HepG2 (cell line): ENCODE data around the gene RBFOX1. TPM values are rescaled to one million over a fixed set of nuclear protein-coding genes. Genes with fewer than 3 reads are reported as not detected.
A peak's percentile ranks its signal among the peaks of the same experiment; 100 is the strongest.

Experiments used
- ATAC-seq: fragments of 200-7000 bp; cut with Tn5 transposase; 3 replicates; pipeline ENCODE4 v1.9.1; 2020; ENCODE audit warnings: mild to moderate bottlenecking, moderate library complexity
- BruUV-seq: library from RNA; stranded (reverse); fragments of 400-500 nt; replicated peaks from 2 replicates; lab custom pipeline; 2021; lab: Mats Ljungman, UMichigan
- CTCF ChIA-PET: fragments of 300-600 bp; formaldehyde crosslinking; extraction: SDS; loops from one replicate; lab custom pipeline; 2021; ENCODE audit warnings: low total read pairs, inconsistent platforms, low intra/inter-chr PET ratio; lab: Yijun Ruan, JAX
- POLR2A ChIA-PET: fragments of 350-600 bp; sonication (Branson Sonifier 250); formaldehyde crosslinking; loops from one replicate; lab custom pipeline; 2020; ENCODE audit warnings: antibody characterized with exemption, inconsistent platforms; lab: Yijun Ruan, JAX
- DNase-seq: peaks from one replicate; pipeline ENCODE4 v3.0.0-alpha.2; 2015; ENCODE audit warnings: low spot score
- FAIRE-seq: peaks from 3 replicates; lab custom pipeline; 2011; peaks lifted over from hg19 to GRCh38; lab: Jason Lieb, UNC
- H2AFZ ChIP-seq: one replicate; pipeline ENCODE4 v1.6.1; 2011; ENCODE audit warnings: low read length, inconsistent platforms
- H3K27ac ChIP-seq: fragments of 300-600 bp; 3 replicates; pipeline ENCODE4 v1.8.0; 2011; ENCODE audit warnings: mixed run types, mild to moderate bottlenecking, mixed read lengths, low read length, inconsistent platforms; ENCODE audit not compliant: insufficient read depth; ENCODE audit errors: extremely low read length
- H3K27me3 ChIP-seq, 2 experiments: fragments of 200-600 bp in 1 of 2; 2 replicates in 1 of 2; 3 replicates in 1 of 2; pipeline versions ENCODE4 v1.6.0 to v1.8.0; 2011; ENCODE audit warnings: low read length in 2 of 2, mild to moderate bottlenecking in 2 of 2, moderate library complexity in 2 of 2, inconsistent platforms in 1 of 2; ENCODE audit not compliant: insufficient read depth in 2 of 2, control insufficient read depth in 1 of 2
- H3K36me3 ChIP-seq, 2 experiments: fragments of 200-600 bp in 1 of 2; replicated peaks in 1 of 2; 2 replicates in 1 of 2; 3 replicates in 1 of 2; pipeline versions ENCODE4 v1.5.1 to v1.8.0; 2011; ENCODE audit warnings: low read length in 2 of 2, inconsistent platforms in 1 of 2; ENCODE audit not compliant: insufficient read depth in 2 of 2, control insufficient read depth in 1 of 2
- H3K4me1 ChIP-seq: 2 replicates; pipeline ENCODE4 v1.5.1; 2012; ENCODE audit warnings: low read length, inconsistent platforms; ENCODE audit not compliant: insufficient read depth
- H3K4me2 ChIP-seq: 2 replicates; pipeline ENCODE4 v1.6.0; 2011; ENCODE audit warnings: low read depth, low read length, inconsistent platforms
- H3K4me3 ChIP-seq, 3 experiments: fragments of 200-600 bp in 1 of 3; sonication (generic), shearing (Covaris generic) in 1 of 3; replicated peaks in 1 of 3; 2 replicates each; pipeline ENCODE4 v1.5.1; 2011 to 2016; ENCODE audit warnings: low read length in 3 of 3, inconsistent platforms in 2 of 3, low read depth in 2 of 3, mild to moderate bottlenecking in 2 of 3, control low read depth in 1 of 3, mixed read lengths in 1 of 3; ENCODE audit not compliant: insufficient read depth in 1 of 3
- H3K79me2 ChIP-seq: one replicate; pipeline ENCODE4 v1.6.1; 2011; ENCODE audit warnings: low read length, inconsistent platforms; ENCODE audit not compliant: insufficient read depth
- H3K9ac ChIP-seq: 2 replicates; pipeline ENCODE4 v1.6.0; 2011; ENCODE audit warnings: mild to moderate bottlenecking, low read depth, low read length, inconsistent platforms; ENCODE audit not compliant: insufficient read depth
- H3K9me3 ChIP-seq: 2 replicates; pipeline ENCODE4 v1.5.1; 2012; ENCODE audit warnings: mild to moderate bottlenecking, low read length
- H4K20me1 ChIP-seq: 2 replicates; pipeline ENCODE4 v1.6.0; 2011; ENCODE audit warnings: inconsistent platforms, mild to moderate bottlenecking, low read length, moderate library complexity; ENCODE audit not compliant: insufficient read depth
- CREB1 ChIP-seq, 2 experiments: fragments of 450-650 bp in 1 of 2; IDR thresholded peaks; 2 replicates each; pipeline ENCODE4 v1.6.1; 2016 to 2017; ENCODE audit warnings: control low read depth in 1 of 2, mild to moderate bottlenecking in 1 of 2, missing compliant biosample characterization in 1 of 2, missing genetic modification characterization in 1 of 2
- GATA4 ChIP-seq: sonication (generic); IDR thresholded peaks from 2 replicates; pipeline ENCODE4 v1.6.1; 2016; ENCODE audit warnings: antibody characterized with exemption, low read depth, borderline replicate concordance
- GFI1 ChIP-seq: sonication (generic); formaldehyde crosslinking; IDR thresholded peaks from 2 replicates; pipeline ENCODE4 v1.5.0; 2020; ENCODE audit warnings: missing genetic modification reagents, mild to moderate bottlenecking, borderline replicate concordance
- HDAC6 ChIP-seq: fragments of 200-600 bp; sonication (generic); IDR thresholded peaks from 2 replicates; pipeline ENCODE4 v1.7.0; 2017; ENCODE audit warnings: mild to moderate bottlenecking, antibody characterized with exemption, low read length, low read depth
- KDM4B ChIP-seq: sonication (generic); formaldehyde crosslinking; IDR thresholded peaks from 2 replicates; pipeline ENCODE4 v1.4.0; 2020; ENCODE audit warnings: missing genetic modification reagents
- PRPF4 ChIP-seq: fragments of 200-400 bp; formaldehyde crosslinking; IDR thresholded peaks from 2 replicates; pipeline ENCODE4 v1.6.1; 2016; ENCODE audit warnings: low read length, low read depth; ENCODE audit not compliant: poor library complexity, severe bottlenecking
- SYNCRIP ChIP-seq: fragments of 200-400 bp; formaldehyde crosslinking; IDR thresholded peaks from 2 replicates; pipeline ENCODE4 v1.6.1; 2018; ENCODE audit warnings: mild to moderate bottlenecking, low read depth, low read length; ENCODE audit not compliant: insufficient read depth
- TCF7 ChIP-seq: sonication (generic); IDR thresholded peaks from 2 replicates; pipeline ENCODE4 v1.6.1; 2016; ENCODE audit warnings: antibody characterized with exemption, low read depth
- TEAD3 ChIP-seq: optimal IDR thresholded peaks from 2 replicates; pipeline ENCODE3; 2016; ENCODE audit warnings: borderline replicate concordance
- ZEB1 ChIP-seq: IDR thresholded peaks from 2 replicates; pipeline ENCODE4 v1.6.1; 2012; ENCODE audit warnings: mild to moderate bottlenecking, low read depth, inconsistent platforms; ENCODE audit not compliant: insufficient replicate concordance
- ZMYM4 ChIP-seq: sonication (generic); formaldehyde crosslinking; IDR thresholded peaks from 2 replicates; pipeline ENCODE4 v1.8.1; 2023; ENCODE audit warnings: mild to moderate bottlenecking, missing genetic modification reagents
- ZNF160 ChIP-seq: sonication (generic); formaldehyde crosslinking; IDR thresholded peaks from 2 replicates; pipeline ENCODE4 v1.8.0; 2022; ENCODE audit warnings: mild to moderate bottlenecking, inconsistent platforms, missing genetic modification reagents
- ZNF276 ChIP-seq: sonication (generic); formaldehyde crosslinking; IDR thresholded peaks from 2 replicates; pipeline ENCODE4 v1.4.0; 2020; ENCODE audit warnings: mild to moderate bottlenecking, low read depth, missing genetic modification reagents
- ZNF333 ChIP-seq: sonication (generic); formaldehyde crosslinking; IDR thresholded peaks from 2 replicates; pipeline ENCODE4 v1.4.0; 2020; ENCODE audit warnings: mild to moderate bottlenecking, missing genetic modification reagents, borderline replicate concordance
- WGBS: methylation state at CpG from one replicate; pipeline ENCODE4 v1.1.6; 2017; ENCODE audit warnings: low lambda C conversion rate; 5-methylcytosine and 5-hydroxymethylcytosine counted together
- in situ Hi-C: cut with HindIII; loops from 2 replicates; pipeline ENCODE4 v1.10.0; 2017; ENCODE audit warnings: low pct_unique_long_range_greater_than_20kb; ENCODE audit not compliant: extremely low pct_ligation_motif_present
- intact Hi-C: fragments of 100-400 bp; cut with micrococcal nuclease; formaldehyde crosslinking; loops from one replicate; pipeline ENCODE4 v1.10.0; 2022; ENCODE audit not compliant: unreplicated experiment
- polyA plus RNA-seq, 8 experiments: library from polyadenylated mRNA; depleted of rRNA in 3 of 8; stranded (reverse) in 7 of 8; unstranded in 1 of 8; fragments of >200 nt; fragmentation: Illumina TruSeq in 4 of 8; extraction: Trizol in 4 of 8; gene quantifications; 2 replicates each; pipeline versions ENCODE4 v1.2.1 to v1.2.3, GENCODE V29; 2011 to 2016; ENCODE audit warnings: low read depth in 4 of 8, missing spikeins in 1 of 8, mixed read lengths in 1 of 8; ENCODE audit not compliant: insufficient read depth in 1 of 8
- total RNA-seq, 5 experiments: library from RNA; depleted of rRNA; stranded (reverse); fragments of >200 nt; fragmentation: Illumina TruSeq; extraction: Trizol; gene quantifications; 2 replicates each; pipeline ENCODE4 v1.2.3, GENCODE V29; 2016; ENCODE audit warnings: low read depth in 1 of 5

RBFOX1 gene
- total and polyA plus RNA-seq, 2 of the 13 experiments (the other 11 are each of a cell fraction or from before 2014, with no cell fraction given), result not detected

- TF ChIP-seq PRPF4, result no peak
- no peak for TF ChIP-seq SYNCRIP
- no peak for TF ChIP-seq ZEB1
- TF ChIP-seq CREB1 (IDR thresholded peaks at IDR 0.05), result no peak
- TF ChIP-seq CREB1 (CRISPR knock-in tag; IDR thresholded peaks at IDR 0.05), result no peak
- no peak for TF ChIP-seq ZNF160 (CRISPR knock-in tag)
- TF ChIP-seq GFI1 (CRISPR knock-in tag), result no peak
- TF ChIP-seq ZNF333, result no peak
- TF ChIP-seq TCF7, result no peak
- no peak for TF ChIP-seq ZMYM4 (CRISPR knock-in tag)
- TF ChIP-seq KDM4B (CRISPR knock-in tag), result no peak
- no peak for TF ChIP-seq GATA4
- no peak for TF ChIP-seq HDAC6
- TF ChIP-seq ZNF276 (CRISPR knock-in tag), result no peak
- TF ChIP-seq TEAD3 (CRISPR knock-in tag), result no peak
- Histone ChIP-seq H3K9ac (no peak overlapping the region), H3K4me3 (no peak overlapping the region), H4K20me1 (no peaks in the 10 kb centered on the region), H3K79me2 (no peaks in the 10 kb centered on the region), H3K4me2 (no peak overlapping the region), H2AFZ (no peak overlapping the region), H3K4me1 (no peaks in the 10 kb centered on the region), H3K36me3 (no peaks in the 10 kb centered on the region), H3K27ac (no peak overlapping the region), H3K9me3 (no peaks in the 10 kb centered on the region), H3K27me3 (peaks cover 0 to 15% of the 10 kb centered on the region in 2 experiments; a peak in 2 of 5 replicates)
- DNase-seq (no peak), ATAC-seq (no peak), FAIRE-seq (peak; percentile 32)
- ChIA-PET CTCF (no interaction called here), POLR2A (no interaction called here)
- in situ Hi-C loops, result no loop called here
- intact Hi-C loops, result no loop called here
- 21% methylated on average over 6 of the region's 6 CpGs for WGBS
- no TSS peak for BruUV-seq
Observed at GRCh38 chr16:7331997-7332396, 648 bp upstream of the RBFOX1 start.
